Measurements from ENCODE around the gene TRAPPC10. TPM values are rescaled to one million over a fixed set of nuclear protein-coding genes. Genes with fewer than 3 reads are reported as not detected.

TRAPPC10 gene
- polyA plus RNA-seq, 1 experiment, result 26.0 TPM

DNA sequence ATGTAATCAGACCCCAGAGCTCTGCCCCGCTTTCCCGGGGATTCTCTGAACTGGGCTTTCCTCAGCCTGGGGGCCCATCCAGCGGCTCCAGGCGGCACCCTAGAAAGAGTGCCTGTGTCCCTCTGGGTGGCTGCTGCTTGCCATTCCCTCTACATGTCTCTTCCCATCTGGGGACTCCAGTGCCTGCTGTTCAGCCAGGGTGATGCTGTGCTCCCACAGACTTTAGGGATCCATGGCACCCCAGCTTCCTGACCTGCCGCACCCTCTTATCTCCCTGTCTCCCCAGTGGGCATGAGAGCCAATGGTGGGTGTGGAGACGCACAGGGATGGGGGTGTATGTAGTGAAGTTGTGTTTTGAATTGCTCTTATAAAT is 16.2 kb downstream of the TRAPPC10 start:
- no peak for DNase-seq (ENCODE audit: low read depth, low spot score)
- CTCF ChIA-PET, result interaction anchor here (1.4 kb wide), 1 partner anchor 53 kb away, joined by 3 read pairs; no protein-coding TSS in a partner anchor
- POLR2A ChIA-PET, result interaction anchor here (0.6 kb wide), 1 partner anchor 44 kb away, joined by 3 read pairs; no protein-coding TSS in a partner anchor
- Histone ChIP-seq H3K27me3 (ENCODE audit: control insufficient read depth, insufficient read depth, low read length) (no peaks in the 10 kb centered on the region), H3K9me3 (ENCODE audit: control insufficient read depth, insufficient read depth, low read length) (peaks cover 3% of the 10 kb centered on the region; the same call in 1 of the 2 replicates), H3K27ac (ENCODE audit: low read depth, low read length) (no peak overlapping the region), H3K4me3 (ENCODE audit: low read depth, low read length) (no peak overlapping the region)
- TF ChIP-seq, protein P1, sequence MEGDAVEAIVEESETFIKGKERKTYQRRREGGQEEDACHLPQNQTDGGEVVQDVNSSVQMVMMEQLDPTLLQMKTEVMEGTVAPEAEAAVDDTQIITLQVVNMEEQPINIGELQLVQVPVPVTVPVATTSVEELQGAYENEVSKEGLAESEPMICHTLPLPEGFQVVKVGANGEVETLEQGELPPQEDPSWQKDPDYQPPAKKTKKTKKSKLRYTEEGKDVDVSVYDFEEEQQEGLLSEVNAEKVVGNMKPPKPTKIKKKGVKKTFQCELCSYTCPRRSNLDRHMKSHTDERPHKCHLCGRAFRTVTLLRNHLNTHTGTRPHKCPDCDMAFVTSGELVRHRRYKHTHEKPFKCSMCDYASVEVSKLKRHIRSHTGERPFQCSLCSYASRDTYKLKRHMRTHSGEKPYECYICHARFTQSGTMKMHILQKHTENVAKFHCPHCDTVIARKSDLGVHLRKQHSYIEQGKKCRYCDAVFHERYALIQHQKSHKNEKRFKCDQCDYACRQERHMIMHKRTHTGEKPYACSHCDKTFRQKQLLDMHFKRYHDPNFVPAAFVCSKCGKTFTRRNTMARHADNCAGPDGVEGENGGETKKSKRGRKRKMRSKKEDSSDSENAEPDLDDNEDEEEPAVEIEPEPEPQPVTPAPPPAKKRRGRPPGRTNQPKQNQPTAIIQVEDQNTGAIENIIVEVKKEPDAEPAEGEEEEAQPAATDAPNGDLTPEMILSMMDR (IDR thresholded peaks at IDR 0.05; ENCODE audit: low read depth, low read length), result no peak

DNA sequence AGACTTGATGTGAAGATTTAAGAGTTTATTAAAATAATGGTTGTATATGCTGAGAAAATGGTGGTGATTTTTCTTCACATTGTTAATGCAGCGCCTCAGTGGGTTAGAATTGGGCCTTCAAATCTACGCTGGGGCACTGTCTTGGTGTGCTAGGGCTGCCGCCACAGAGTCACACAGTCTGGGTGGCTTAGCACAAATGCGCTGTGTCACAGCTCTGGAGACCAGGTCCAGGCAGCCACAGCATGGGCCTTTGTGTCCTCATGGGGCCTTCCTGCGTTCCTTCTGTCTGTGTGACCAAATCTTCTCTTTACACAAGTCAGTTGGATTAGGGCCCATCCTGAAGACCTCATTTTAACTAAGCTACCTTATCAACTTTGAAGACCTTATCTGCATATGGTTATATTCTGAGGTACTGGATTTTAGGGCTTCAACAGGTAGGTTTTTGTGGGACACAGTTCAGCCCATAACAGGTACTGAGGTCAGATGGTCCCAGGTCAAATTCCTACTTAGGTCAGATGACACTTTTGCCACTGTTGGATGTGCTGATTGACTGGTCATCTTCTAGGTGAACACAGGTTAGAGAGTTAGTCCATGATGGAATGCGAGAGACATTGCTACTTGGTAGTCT is 17.5 kb downstream of the TRAPPC10 start:
- no peaks in the 10 kb centered on the region for H3K27me3 ChIP-seq (ENCODE audit: control insufficient read depth, insufficient read depth, low read length)
- TF ChIP-seq, protein P1 (IDR thresholded peaks at IDR 0.05; ENCODE audit: low read depth, low read length), result no peak
- ChIA-PET POLR2A (no interaction called here), CTCF (no interaction called here)
- peaks cover 3% of the 10 kb centered on the region; the same call in 1 of the 2 replicates for H3K9me3 ChIP-seq (ENCODE audit: control insufficient read depth, insufficient read depth, low read length)
- H3K4me3 ChIP-seq (ENCODE audit: low read depth, low read length), result no peak overlapping the region
- H3K27ac ChIP-seq (ENCODE audit: low read depth, low read length), result no peak overlapping the region
- no peak for DNase-seq (ENCODE audit: low read depth, low spot score)

DNA sequence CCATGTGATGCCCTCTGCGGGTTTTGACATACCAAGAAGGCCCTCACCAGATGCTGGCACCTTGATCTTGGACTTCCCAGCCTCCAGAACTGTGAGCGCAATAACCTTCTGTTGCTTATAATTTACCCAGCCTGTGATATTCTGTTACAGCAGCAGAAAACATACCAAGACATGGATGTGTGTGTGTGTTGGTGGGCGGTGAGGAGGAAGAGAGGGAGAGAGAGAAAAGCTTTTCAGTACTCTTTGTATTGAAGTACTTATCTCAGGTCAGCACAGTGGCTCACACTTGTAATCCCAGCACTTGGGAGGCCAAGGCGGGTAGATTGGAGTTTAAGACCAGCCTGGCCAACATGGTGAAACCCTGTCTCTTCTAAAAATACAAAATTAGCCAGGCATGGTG is 23.1 kb downstream of the TRAPPC10 start:
- Histone ChIP-seq H3K9me3 (ENCODE audit: control insufficient read depth, insufficient read depth, low read length) (no peaks in the 10 kb centered on the region), H3K4me3 (ENCODE audit: low read depth, low read length) (no peak overlapping the region), H3K27ac (ENCODE audit: low read depth, low read length) (no peak overlapping the region), H3K27me3 (ENCODE audit: control insufficient read depth, insufficient read depth, low read length) (no peaks in the 10 kb centered on the region)
- TF ChIP-seq, protein P1 (IDR thresholded peaks at IDR 0.05; ENCODE audit: low read depth, low read length), result no peak
- no peak for DNase-seq (ENCODE audit: low read depth, low spot score)
- CTCF ChIA-PET, result interaction anchor here (0.5 kb wide), 1 partner anchor 33 kb away, joined by 4 read pairs; no protein-coding TSS in a partner anchor
- POLR2A ChIA-PET, result no interaction called here

DNA sequence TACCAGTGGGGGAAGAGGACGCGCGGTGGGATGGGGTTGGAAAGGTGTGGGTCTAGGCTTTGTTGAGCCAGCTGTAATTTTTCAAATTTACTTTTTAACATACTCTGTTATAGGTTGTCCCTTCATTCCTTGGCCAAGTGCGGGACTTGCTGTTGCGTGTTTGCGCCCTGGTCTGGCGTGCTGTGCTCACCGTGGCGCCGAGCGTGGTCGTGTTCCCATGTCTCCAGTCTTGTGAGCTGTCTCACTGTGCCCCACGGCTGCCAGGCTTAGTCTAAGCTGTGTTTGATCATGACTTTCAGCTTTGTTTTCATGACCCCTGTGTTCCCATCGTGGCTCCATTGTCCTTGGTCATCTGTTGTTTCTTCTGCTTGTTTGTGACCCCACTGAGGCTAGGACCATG is 26.0 kb downstream of the TRAPPC10 start:
- no peaks in the 10 kb centered on the region for H3K27me3 ChIP-seq (ENCODE audit: control insufficient read depth, insufficient read depth, low read length)
- no peaks in the 10 kb centered on the region for H3K9me3 ChIP-seq (ENCODE audit: control insufficient read depth, insufficient read depth, low read length)
- CTCF ChIA-PET, result no interaction called here
- DNase-seq (ENCODE audit: low read depth, low spot score), result no peak
- POLR2A ChIA-PET, result no interaction called here
- H3K27ac ChIP-seq (ENCODE audit: low read depth, low read length), result no peak overlapping the region
- TF ChIP-seq, protein P1 (IDR thresholded peaks at IDR 0.05; ENCODE audit: low read depth, low read length), result no peak
- H3K4me3 ChIP-seq (ENCODE audit: low read depth, low read length), result no peak overlapping the region

DNA sequence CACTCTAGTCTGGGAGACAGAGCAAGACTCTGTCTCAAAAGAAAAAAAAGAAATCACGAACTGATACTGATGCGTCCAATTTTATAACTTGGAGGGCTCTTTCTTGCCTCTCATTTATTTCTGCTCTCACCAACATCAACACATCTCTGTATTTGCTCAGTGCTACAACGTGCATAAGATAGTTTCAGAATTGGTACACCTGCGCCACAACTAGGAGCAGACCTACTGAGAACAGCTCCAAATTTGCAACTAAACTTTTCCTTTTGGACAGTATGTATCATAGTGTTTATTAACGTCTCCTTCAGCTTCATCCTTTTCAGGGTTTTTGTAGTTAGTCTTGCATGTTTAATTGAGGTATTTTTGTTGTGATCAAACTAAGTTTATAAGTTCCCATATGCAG is 27.7 kb downstream of the TRAPPC10 start:
- Histone ChIP-seq H3K27me3 (ENCODE audit: control insufficient read depth, insufficient read depth, low read length) (no peaks in the 10 kb centered on the region), H3K4me3 (ENCODE audit: low read depth, low read length) (no peak overlapping the region), H3K9me3 (ENCODE audit: control insufficient read depth, insufficient read depth, low read length) (no peaks in the 10 kb centered on the region), H3K27ac (ENCODE audit: low read depth, low read length) (no peak overlapping the region)
- ChIA-PET CTCF (no interaction called here), POLR2A (no interaction called here)
- DNase-seq (ENCODE audit: low read depth, low spot score), result no peak
- TF ChIP-seq, protein P1 (IDR thresholded peaks at IDR 0.05; ENCODE audit: low read depth, low read length), result no peak

Measured in AG04450 (cell line).